ENCODE measurements around the gene FTSJ3. TPM values are rescaled to one million over a fixed set of nuclear protein-coding genes. Genes with fewer than 3 reads are reported as not detected.
A peak's percentile ranks its signal among the peaks of the same experiment; 100 is the strongest.

FTSJ3 gene
- total and polyA plus RNA-seq, 2 of the 13 experiments (the other 11 are each of a cell fraction or from before 2014, with no cell fraction given), result 26.0 to 64.2 TPM

GRCh38 chr17:63827002-63827800 lies at the start of gene FTSJ3, which contains the start of gene PSMC5 (continued):
- TF ChIP-seq GMEB2 (CRISPR knock-in tag; IDR thresholded peaks at IDR 0.05; ENCODE audit: low read depth), result peak; percentile 100
- 0 out of 2 replicates have a peak, but pooled peaks have one; percentile 55 for TF ChIP-seq KLF13 (CRISPR knock-in tag; IDR thresholded peaks at IDR 0.05)
- peak; percentile 55; the same call in 1 of the 2 replicates for TF ChIP-seq ZNF446 (CRISPR knock-in tag; IDR thresholded peaks at IDR 0.05)
- TF ChIP-seq CEBPZ (IDR thresholded peaks at IDR 0.05; ENCODE audit: low read length), result no peak
- no peak for TF ChIP-seq HNF1A (IDR thresholded peaks at IDR 0.05; ENCODE audit: low read depth)
- peak; percentile 79 for TF ChIP-seq HNF1A (CRISPR knock-in tag; IDR thresholded peaks at IDR 0.05; ENCODE audit: borderline replicate concordance)
- TF ChIP-seq SRF (IDR thresholded peaks at IDR 0.05; ENCODE audit: low read depth, low read length), result 0 out of 2 replicates have a peak, but pooled peaks have one; percentile 44
- peak; percentile 89; the same call in 1 of the 2 replicates for TF ChIP-seq CAMTA2 (CRISPR knock-in tag; IDR thresholded peaks at IDR 0.05; ENCODE audit: borderline replicate concordance)
- 0 out of 2 replicates have a peak, but pooled peaks have one; percentile 14 for TF ChIP-seq KDM1A (CRISPR knock-in tag; IDR thresholded peaks at IDR 0.05)
- TF ChIP-seq ZNF567 (CRISPR knock-in tag; IDR thresholded peaks at IDR 0.05; ENCODE audit: borderline replicate concordance), result no peak; the same call in 1 of the 2 replicates
- TF ChIP-seq ZNF672 (CRISPR knock-in tag; IDR thresholded peaks at IDR 0.05), result no peak
- no peak for TF ChIP-seq ZNF513 (CRISPR knock-in tag; conservative IDR thresholded peaks at IDR 0.05)
- no peak for TF ChIP-seq ZNF354B (CRISPR knock-in tag; IDR thresholded peaks at IDR 0.05)
- TF ChIP-seq TCF7 (IDR thresholded peaks at IDR 0.05; ENCODE audit: low read depth), result no peak

Data from HepG2 (cell line).